NCI-H2107 (cell line): ENCODE data around the gene VWC2L.

ENCODE experiments used
- DNase-seq: peaks from one replicate; lab custom pipeline; 2025; lab: John Stamatoyannopoulos, UW

The VWC2L gene

GRCh38 chr2:214469728-214470127 lies 58.9 kb downstream of the VWC2L start:
- DNase-seq = no peak

DNA sequence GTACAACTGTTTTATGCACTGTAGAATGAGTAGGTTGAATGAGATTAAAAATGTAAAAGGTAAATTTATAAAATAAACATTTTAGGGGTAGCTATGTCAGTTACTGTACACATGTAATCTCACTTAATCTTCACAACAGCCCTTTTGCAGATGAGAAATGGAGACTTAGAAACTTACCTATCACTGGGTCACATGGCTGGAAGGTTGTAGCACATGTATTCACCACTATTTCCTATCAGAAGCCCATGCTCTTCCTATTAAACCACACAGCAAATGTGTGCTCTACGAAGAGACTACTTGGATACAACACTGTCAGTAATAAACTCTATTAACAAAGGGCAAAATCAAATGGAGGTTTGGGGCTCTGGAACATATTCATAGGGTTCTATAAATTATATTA lies 60.5 kb downstream of the VWC2L start:
- no peak for DNase-seq

GRCh38 chr2:214471990-214472389 lies 61.1 kb downstream of the VWC2L start:
- no peak for DNase-seq

DNA sequence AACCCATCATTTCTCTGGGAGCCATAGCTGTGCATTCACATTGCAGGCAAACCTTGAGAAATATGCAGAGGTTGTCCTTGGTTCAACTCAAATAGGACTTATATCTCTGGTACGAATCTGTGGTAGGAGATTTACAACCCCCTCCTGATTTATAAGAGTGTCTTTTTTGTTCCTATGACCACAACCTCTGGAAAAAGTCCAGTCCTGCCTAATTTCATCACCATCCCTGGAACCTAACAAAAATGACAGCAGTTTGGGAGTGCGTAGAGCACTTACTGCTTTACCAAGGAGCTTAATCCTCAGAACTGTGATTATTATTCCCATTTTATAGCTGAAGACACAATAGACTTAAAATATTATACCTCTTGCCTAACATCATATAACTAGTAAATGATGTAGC lies 66.5 kb downstream of the VWC2L start:
- no peak for DNase-seq

- peak; percentile 43 for DNase-seq
Measured at GRCh38 chr2:214481204-214481603, 70.3 kb downstream of the VWC2L start.

DNA sequence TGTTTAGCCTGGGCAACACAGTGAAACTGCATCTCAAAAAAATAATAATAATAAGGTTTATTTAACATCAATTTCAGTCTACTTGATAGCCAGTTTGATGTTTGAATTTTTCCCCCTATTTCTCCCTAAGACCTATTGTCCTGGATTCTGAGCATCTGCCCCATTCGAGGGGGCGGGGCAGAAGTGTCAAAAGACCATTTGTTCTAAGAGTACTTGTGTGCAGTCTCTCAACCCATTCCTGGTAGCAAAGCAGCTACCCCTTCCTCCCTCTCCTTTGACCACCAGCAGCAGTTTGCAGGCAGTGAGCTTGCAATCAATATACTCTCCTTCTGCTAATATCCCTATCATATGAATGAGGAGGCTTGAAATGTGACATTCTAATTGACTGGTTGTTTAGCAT lies 71.9 kb downstream of the VWC2L start:
- no peak for DNase-seq

GRCh38 chr2:214484239-214484638 lies 73.4 kb downstream of the VWC2L start:
- DNase-seq = peak; percentile 19

GRCh38 chr2:214484701-214485100 lies 73.8 kb downstream of the VWC2L start:
- DNase-seq = no peak

DNA sequence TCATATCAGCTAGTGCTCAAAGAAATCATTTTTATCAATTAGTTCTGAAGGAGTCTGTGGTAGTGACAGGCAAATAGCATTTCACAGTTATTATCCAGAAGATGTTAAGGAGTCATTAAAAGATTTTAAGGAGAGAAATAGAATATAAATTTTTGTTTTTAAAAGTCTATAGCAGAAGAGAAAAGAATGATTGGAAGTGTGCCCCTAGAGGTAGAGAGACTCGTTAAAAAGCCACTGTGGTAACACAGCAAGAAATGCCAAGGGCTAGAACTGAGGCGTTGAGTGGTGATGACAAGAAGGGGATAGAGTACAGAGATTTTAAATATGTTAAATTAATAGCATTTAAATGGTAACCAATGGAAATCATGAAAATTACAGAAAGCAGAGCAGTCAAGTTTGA lies 78.3 kb downstream of the VWC2L start:
- DNase-seq = no peak

GRCh38 chr2:214489702-214490101 lies 78.8 kb downstream of the VWC2L start:
- no peak for DNase-seq

DNA sequence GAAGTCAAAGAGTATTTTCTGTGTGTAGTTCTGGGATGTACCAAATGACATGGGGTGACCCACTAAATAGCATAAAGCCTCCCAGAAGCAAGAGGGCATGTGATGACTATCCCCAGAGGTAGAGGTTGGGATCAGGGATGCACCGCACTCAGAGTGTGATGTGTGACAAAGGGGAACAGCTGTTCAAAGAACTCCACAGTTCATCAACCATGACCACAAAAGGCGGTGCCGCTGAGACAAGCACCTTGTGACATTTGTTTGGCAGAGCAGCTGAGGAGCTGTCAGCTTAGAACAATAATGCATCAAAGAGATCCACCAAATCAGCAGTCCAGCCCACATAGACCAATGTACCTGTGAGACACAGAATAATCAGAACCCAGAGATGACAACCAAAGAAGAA lies 81.3 kb downstream of the VWC2L start:
- peak; percentile 59 for DNase-seq

DNA sequence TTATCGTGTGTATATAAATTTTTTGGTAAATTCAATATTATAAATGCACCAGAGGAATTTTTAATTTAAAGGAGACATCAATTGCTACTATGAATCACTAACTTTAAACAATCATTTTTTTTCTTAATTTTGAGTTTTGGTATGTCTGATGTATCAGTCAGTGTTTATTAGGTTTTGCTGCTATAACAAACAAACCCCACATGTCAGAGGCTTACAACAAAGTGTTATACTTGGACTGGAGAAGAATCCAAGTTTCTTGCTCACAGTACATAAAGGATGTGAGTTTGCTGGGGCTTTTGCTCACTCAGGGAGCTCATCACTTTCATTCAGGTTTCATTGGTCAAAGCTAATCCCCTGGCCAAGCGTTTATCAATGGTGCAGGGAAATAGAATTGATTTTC lies 81.8 kb downstream of the VWC2L start:
- no peak for DNase-seq

- no peak for DNase-seq
Measured at GRCh38 chr2:214497489-214497888, 86.6 kb downstream of the VWC2L start.

GRCh38 chr2:214503568-214503967 lies 92.7 kb downstream of the VWC2L start:
- DNase-seq = no peak

- no peak for DNase-seq
Measured at GRCh38 chr2:214504599-214505376, 93.9 kb downstream of the VWC2L start.

DNA sequence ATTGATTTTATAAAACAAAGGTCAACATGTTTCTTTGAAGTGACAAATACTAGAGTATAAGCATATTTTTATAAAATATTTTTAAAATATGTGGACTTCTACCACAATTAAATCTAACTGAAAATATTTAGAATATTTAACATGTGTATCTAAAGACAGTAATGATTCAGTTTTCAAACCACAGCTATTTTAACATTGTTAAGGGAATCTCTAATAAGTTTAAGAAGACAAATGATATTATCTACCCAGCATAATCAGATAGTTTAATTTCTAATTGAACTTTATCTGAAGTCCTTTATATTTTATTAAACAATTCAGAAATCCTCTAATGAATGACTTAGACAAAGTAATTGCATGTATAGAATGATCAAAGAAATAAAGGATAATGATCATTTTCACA lies 96.2 kb downstream of the VWC2L start:
- DNase-seq = no peak

DNA sequence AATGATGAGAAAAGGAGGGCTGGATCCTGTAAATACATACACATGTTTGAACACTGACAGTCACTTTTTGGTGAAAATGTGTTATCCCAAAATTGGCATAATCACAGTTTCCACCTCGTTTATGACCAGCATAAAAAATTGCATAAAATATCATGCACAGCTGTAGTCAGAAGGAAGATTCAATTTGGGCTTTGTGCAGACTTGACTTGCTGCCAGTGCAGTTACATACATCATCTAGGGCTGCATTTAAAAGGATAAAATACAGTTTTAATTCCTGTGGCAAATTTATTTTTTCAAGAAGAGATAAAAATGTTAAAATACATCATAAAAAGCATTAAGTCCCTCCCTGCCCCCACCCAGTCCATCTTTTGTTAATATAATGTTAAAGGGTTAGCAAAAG lies 103.8 kb downstream of the VWC2L start:
- DNase-seq = no peak

DNA sequence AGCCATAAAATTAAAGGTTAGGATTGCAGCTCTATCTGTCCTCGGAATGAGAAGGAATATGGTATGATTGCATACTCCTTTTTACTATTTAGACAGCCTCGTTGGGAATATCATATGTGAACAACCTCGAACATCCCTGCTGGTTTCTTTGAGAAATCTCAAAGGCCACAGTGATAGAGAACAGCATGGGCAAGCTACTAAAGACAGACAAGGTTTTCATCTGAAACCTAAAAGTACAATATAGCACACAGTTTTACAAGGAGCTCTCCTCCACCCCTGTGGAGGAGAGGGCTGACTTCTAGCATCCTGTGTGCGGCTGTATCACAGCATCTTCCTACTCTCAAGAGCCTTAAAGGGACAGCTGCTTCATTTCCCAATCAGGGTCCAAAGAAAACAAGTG lies 104.3 kb downstream of the VWC2L start:
- DNase-seq = no peak

GRCh38 chr2:214519258-214519818 lies 108.5 kb downstream of the VWC2L start:
- DNase-seq = no peak

DNA sequence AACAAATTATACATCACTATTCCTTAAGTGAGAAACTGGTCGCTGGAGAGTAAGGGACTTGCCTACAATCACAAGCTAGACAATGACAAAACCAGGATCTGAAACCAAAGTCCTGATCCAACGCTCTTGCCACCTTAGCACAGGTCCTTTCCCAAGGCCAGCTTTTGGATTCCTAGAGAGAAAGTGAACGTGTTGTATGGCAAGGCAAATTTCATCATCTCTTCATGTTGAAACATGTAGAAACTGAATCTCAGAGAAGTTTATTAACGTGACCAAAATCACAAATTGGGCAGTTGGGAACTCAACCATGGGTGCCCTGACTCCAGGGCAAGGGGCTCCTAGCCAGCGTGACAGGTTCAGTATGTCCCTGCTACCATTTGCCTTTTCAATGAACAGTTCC lies 118.2 kb downstream of the VWC2L start:
- DNase-seq = no peak

- no peak for DNase-seq
Measured at GRCh38 chr2:214529514-214529913, 118.7 kb downstream of the VWC2L start.

DNA sequence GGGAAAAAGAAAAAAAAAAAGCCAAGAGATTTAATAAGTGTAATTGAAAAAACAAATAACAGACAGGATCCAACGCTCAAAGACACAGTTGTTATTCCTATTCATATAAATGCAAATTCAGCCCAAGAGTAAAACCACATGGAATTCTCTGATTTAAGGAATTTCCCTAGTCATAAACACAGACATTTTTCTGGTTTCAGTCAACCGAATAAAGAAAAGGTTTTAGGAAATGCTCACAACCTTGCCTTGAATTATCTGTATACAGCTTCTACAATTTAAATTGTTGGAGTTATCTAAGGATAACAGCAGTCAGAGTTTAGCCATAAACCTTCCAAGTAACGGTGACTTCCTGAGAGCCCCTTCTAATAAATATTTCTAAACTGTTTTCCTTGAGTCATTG lies 122.7 kb downstream of the VWC2L start:
- no peak for DNase-seq

GRCh38 chr2:214536625-214537024 lies 125.8 kb downstream of the VWC2L start:
- DNase-seq = no peak

- no peak for DNase-seq
Measured at GRCh38 chr2:214537929-214538328, 127.1 kb downstream of the VWC2L start.
